ENCODE data around the gene ADGRB2.

ADGRB2 gene

GRCh38 chr1:31764312-31765040 lies at the start of gene ADGRB2:
Gene ADGRB2 (minus strand): TSS chr1:31764340. CDS start chr1:31757221, 7,119 bp downstream.
- no peak for DNase-seq

GRCh38 chr1:31812158-31812829 lies 48.2 kb upstream of the ADGRB2 start:
- no peak for DNase-seq

GRCh38 chr1:31811605-31812004 lies 47.5 kb upstream of the ADGRB2 start:
- DNase-seq = no peak

- no peak for DNase-seq
These were observed 45.6 kb upstream of the ADGRB2 start for GRCh38 chr1:31809698-31810097.

GRCh38 chr1:31807273-31808048 lies 43.3 kb upstream of the ADGRB2 start:
- DNase-seq = no peak

GRCh38 chr1:31805318-31805717 lies 41.2 kb upstream of the ADGRB2 start:
- DNase-seq = no peak

GRCh38 chr1:31804098-31804497 lies 40.0 kb upstream of the ADGRB2 start:
- no peak for DNase-seq

GRCh38 chr1:31803610-31804009 lies 39.5 kb upstream of the ADGRB2 start:
- DNase-seq = no peak

GRCh38 chr1:31802190-31803150 lies 38.3 kb upstream of the ADGRB2 start:
- DNase-seq = no peak

- no peak for DNase-seq
These were observed 37.3 kb upstream of the ADGRB2 start for GRCh38 chr1:31801458-31801857.

- no peak for DNase-seq
These were observed 36.5 kb upstream of the ADGRB2 start for GRCh38 chr1:31800674-31800967.

- no peak for DNase-seq
These were observed 35.9 kb upstream of the ADGRB2 start for GRCh38 chr1:31799895-31800673.

GRCh38 chr1:31799196-31799894 lies 35.2 kb upstream of the ADGRB2 start:
- DNase-seq = no peak

- no peak for DNase-seq
These were observed 34.5 kb upstream of the ADGRB2 start for GRCh38 chr1:31798433-31799195.

GRCh38 chr1:31798086-31798432 lies 33.9 kb upstream of the ADGRB2 start:
- DNase-seq = no peak

GRCh38 chr1:31797216-31797615 lies 33.1 kb upstream of the ADGRB2 start:
- no peak for DNase-seq

GRCh38 chr1:31796707-31797106 lies 32.6 kb upstream of the ADGRB2 start:
- DNase-seq = no peak

GRCh38 chr1:31795801-31796621 lies 31.9 kb upstream of the ADGRB2 start:
- DNase-seq = no peak

- DNase-seq = no peak
These were observed 31.0 kb upstream of the ADGRB2 start for GRCh38 chr1:31795096-31795675.
